K562 (cell line): Measurements from ENCODE around the gene CCDC33. TPM values are rescaled to one million over a fixed set of nuclear protein-coding genes. Genes with fewer than 3 reads are reported as not detected.

Experiments
- ATAC-seq: fragments of 200-7000 bp; cut with Tn5 transposase; 3 replicates; pipeline ENCODE4 v1.9.1; 2020; ENCODE audit warnings: moderate library complexity
- BruUV-seq: library from RNA; stranded (reverse); fragments of 400-500 nt; replicated peaks from 2 replicates; lab custom pipeline; 2021; lab: Mats Ljungman, UMichigan
- CTCF ChIA-PET: fragments of 300-600 bp; formaldehyde crosslinking; extraction: SDS; loops from one replicate; lab custom pipeline; 2021; ENCODE audit warnings: low intra/inter-chr PET ratio; lab: Yijun Ruan, JAX
- POLR2A ChIA-PET: fragments of 300-600, 350-650 bp; sonication (Branson Sonifier 250); formaldehyde crosslinking; extraction: SDS; loops from one replicate; lab custom pipeline; 2021; ENCODE audit warnings: antibody characterized with exemption, inconsistent platforms; lab: Yijun Ruan, JAX
- DNase-seq, 4 experiments: peaks; one replicate each; pipeline versions ENCODE4 v3.0.0 to v3.0.0-alpha.2; 2011 to 2018; ENCODE audit warnings: low spot score in 3 of 4, mixed read lengths in 3 of 4; ENCODE audit errors: extremely low read depth in 1 of 4
- FAIRE-seq: peaks from 2 replicates; lab custom pipeline; 2011; peaks lifted over from hg19 to GRCh38; lab: Jason Lieb, UNC
- H2AFZ ChIP-seq: 2 replicates; pipeline ENCODE4 v1.6.0; 2011; ENCODE audit warnings: low read depth, low read length, control low read depth, inconsistent platforms
- H3K27ac ChIP-seq: fragments of 200-600 bp; 3 replicates; pipeline ENCODE4 v1.8.0; 2011; ENCODE audit warnings: low read depth, mild to moderate bottlenecking, control low read depth, inconsistent platforms, low read length, moderate library complexity, mixed read lengths; ENCODE audit errors: extremely low read depth
- H3K27me3 ChIP-seq, 2 experiments: fragments of 300-600 bp in 1 of 2; 2 replicates in 1 of 2; 3 replicates in 1 of 2; pipeline versions ENCODE4 v1.6.0 to v1.8.0; 2011; ENCODE audit warnings: inconsistent platforms in 2 of 2, low read length in 2 of 2, mild to moderate bottlenecking in 1 of 2, mixed read lengths in 1 of 2, moderate library complexity in 1 of 2; ENCODE audit not compliant: control insufficient read depth in 2 of 2, insufficient read depth in 2 of 2
- H3K36me3 ChIP-seq: fragments of 300-600 bp; 3 replicates; pipeline ENCODE4 v1.8.0; 2011; ENCODE audit warnings: mild to moderate bottlenecking, low read length, inconsistent platforms; ENCODE audit not compliant: control insufficient read depth, insufficient read depth
- H3K4me1 ChIP-seq, 2 experiments: fragments of 200-600 bp in 1 of 2; replicated peaks in 1 of 2; 2 replicates in 1 of 2; 3 replicates in 1 of 2; pipeline versions ENCODE4 v1.5.1 to v1.8.0; 2011; ENCODE audit warnings: inconsistent platforms in 2 of 2, low read length in 2 of 2, mild to moderate bottlenecking in 1 of 2, mixed read lengths in 1 of 2, moderate library complexity in 1 of 2; ENCODE audit not compliant: control insufficient read depth in 2 of 2, insufficient read depth in 2 of 2
- H3K4me2 ChIP-seq: 2 replicates; pipeline ENCODE4 v1.6.1; 2011; ENCODE audit warnings: low read length, control low read depth, inconsistent platforms, mixed read lengths; ENCODE audit not compliant: insufficient read depth
- H3K4me3 ChIP-seq: fragments of 200-600 bp; sonication (generic), shearing (Covaris generic); 2 replicates; pipeline ENCODE4 v1.5.1; 2016; ENCODE audit warnings: control low read depth, inconsistent platforms
- H3K79me2 ChIP-seq: fragments of 200-600 bp; 3 replicates; pipeline ENCODE4 v1.8.0; 2011; ENCODE audit warnings: low read length, inconsistent platforms; ENCODE audit not compliant: control insufficient read depth, insufficient read depth
- H3K9ac ChIP-seq, 2 experiments: 2 replicates each; pipeline versions ENCODE4 v1.6.0 to v1.6.1; 2011; ENCODE audit warnings: low read depth in 2 of 2, low read length in 2 of 2, control low read depth in 1 of 2, inconsistent platforms in 1 of 2, mild to moderate bottlenecking in 1 of 2, mixed read lengths in 1 of 2; ENCODE audit not compliant: insufficient read depth in 1 of 2
- H3K9me1 ChIP-seq: one replicate; pipeline ENCODE4 v1.6.0; 2011; ENCODE audit warnings: inconsistent platforms, mild to moderate bottlenecking, low read length, moderate library complexity; ENCODE audit not compliant: control insufficient read depth, insufficient read depth
- H3K9me3 ChIP-seq: replicated peaks from 2 replicates; pipeline ENCODE4 v1.5.1; 2011; ENCODE audit warnings: low read depth, low read length, inconsistent platforms; ENCODE audit not compliant: control insufficient read depth, insufficient read depth
- H4K20me1 ChIP-seq: replicated peaks from 2 replicates; pipeline ENCODE4 v1.6.1; 2011; ENCODE audit warnings: low read length, inconsistent platforms, mixed read lengths; ENCODE audit not compliant: control insufficient read depth, insufficient read depth
- ATF4 ChIP-seq: fragments of 450-650 bp; formaldehyde crosslinking; IDR thresholded peaks from 2 replicates; pipeline ENCODE4 v1.4.0; 2022; ENCODE audit warnings: mild to moderate bottlenecking, moderate library complexity
- CLOCK ChIP-seq: fragments of 250-450 bp; sonication (Bioruptor Pico); IDR thresholded peaks from 2 replicates; pipeline ENCODE4 v1.4.0; 2020; ENCODE audit warnings: mild to moderate bottlenecking, moderate library complexity, borderline replicate concordance
- FOXJ3 ChIP-seq: sonication (generic); formaldehyde crosslinking; IDR thresholded peaks from 2 replicates; pipeline ENCODE4 v1.4.0; 2020; ENCODE audit warnings: mild to moderate bottlenecking, missing genetic modification reagents
- HDAC2 ChIP-seq: fragments of 450-650 bp; IDR thresholded peaks from 2 replicates; pipeline ENCODE4 v1.6.1; 2016; ENCODE audit warnings: mild to moderate bottlenecking
- MXD1 ChIP-seq: fragments of 250-450 bp; sonication (Bioruptor Pico); IDR thresholded peaks from 2 replicates; pipeline ENCODE4 v1.8.0; 2021; ENCODE audit warnings: borderline replicate concordance, mild to moderate bottlenecking, moderate library complexity; ENCODE audit not compliant: poor library complexity, severe bottlenecking
- SRSF9 ChIP-seq: fragments of 200-400 bp; formaldehyde crosslinking; IDR thresholded peaks from 2 replicates; pipeline ENCODE4 v1.6.1; 2017; ENCODE audit warnings: low read depth, low read length, borderline replicate concordance
- ZNF583 ChIP-seq: fragments of 250-450 bp; sonication (Bioruptor Pico); IDR thresholded peaks from 2 replicates; pipeline ENCODE4 v1.4.0; 2020
- WGBS: fragments of 100-300 bp; shearing (Covaris generic); methylation state at CpG from one replicate; pipeline ENCODE4 v1.1.6; 2016; ENCODE audit warnings: low coverage, mixed read lengths; ENCODE audit not compliant: insufficient coverage; ENCODE audit errors: missing lambda C conversion rate; 5-methylcytosine and 5-hydroxymethylcytosine counted together
- in situ Hi-C: fragments of 300-500 bp; cut with MboI; formaldehyde crosslinking; loops from 4 replicates; pipeline ENCODE4 v1.15.0; 2018; ENCODE audit warnings: inconsistent platforms, mixed read lengths
- intact Hi-C: fragments of 100-400 bp; cut with micrococcal nuclease; formaldehyde crosslinking; loops from 2 replicates; pipeline ENCODE4 v1.14.2; 2022
- polyA plus RNA-seq, 8 experiments: library from polyadenylated mRNA; depleted of rRNA in 4 of 8; stranded (reverse) in 5 of 8; unstranded in 3 of 8; fragments of >200 nt; fragmentation: Nextera tagmentation in 2 of 8; fragmentation: Illumina TruSeq in 1 of 8; extraction: Ambion mirVana in 2 of 8; extraction: Trizol in 1 of 8; gene quantifications; 2 replicates each; pipeline versions ENCODE4 v1.2.1 to v1.2.3, GENCODE V29; 2011 to 2014; ENCODE audit warnings: inconsistent platforms in 1 of 8, missing spikeins in 1 of 8
- total RNA-seq, 7 experiments: library from RNA; depleted of rRNA in 6 of 7; stranded (reverse); fragments of >200 nt in 6 of 7; fragmentation: Illumina TruSeq in 2 of 7; extraction: Trizol in 2 of 7; gene quantifications; 2 replicates each; pipeline versions ENCODE4 v1.2.1 to v1.2.3, GENCODE V29; 2011 to 2021; ENCODE audit warnings: low replicate concordance in 1 of 7

The CCDC33 gene
- total and polyA plus RNA-seq, 9 of the 15 experiments (the other 6 are each of a cell fraction or from before 2014, with no cell fraction given): 0.08 to 1.1 (median 0.15) TPM; not detected in 4

- 31% methylated on average over 3 of the region's 5 CpGs for WGBS
- no peaks in the 10 kb centered on the region for H3K79me2 ChIP-seq
- POLR2A ChIA-PET: no interaction called here
- H3K27ac ChIP-seq: no peak overlapping the region
- no peak for ATAC-seq
- DNase-seq: no peak
- TF ChIP-seq SRSF9 (no peak), HDAC2 (no peak), FOXJ3 (CRISPR knock-in tag) (no peak), ATF4 (no peak), ZNF583 (CRISPR knock-in tag) (no peak), CLOCK (no peak), MXD1 (no peak)
- H3K36me3 ChIP-seq: no peaks in the 10 kb centered on the region
- no peak overlapping the region for H3K4me2 ChIP-seq
- H4K20me1 ChIP-seq: no peaks in the 10 kb centered on the region
- intact Hi-C loops: no loop called here
- no peak overlapping the region for H3K4me3 ChIP-seq
- H3K4me1 ChIP-seq: peaks cover 18 to 41% of the 10 kb centered on the region in 2 experiments
- peak overlapping the region in 1 of 2 experiments; percentile 66; a peak in 2 of 4 replicates for H3K9ac ChIP-seq
- no peak overlapping the region for H2AFZ ChIP-seq
- CTCF ChIA-PET: interaction anchor here (0.9 to 5.9 kb wide), 4 partner anchors 52 to 109 kb away, joined by 3 to 102 read pairs (median 12); partner anchors contain the start of gene SEMA7A
- H3K9me3 ChIP-seq: no peaks in the 10 kb centered on the region
- BruUV-seq: no TSS peak
- no peak for FAIRE-seq
- no peaks in the 10 kb centered on the region for H3K9me1 ChIP-seq
- in situ Hi-C loops: no loop called here
- no peaks in the 10 kb centered on the region for H3K27me3 ChIP-seq
Observed at GRCh38 chr15:74381481-74381880, 145.4 kb downstream of the CCDC33 start.
